ENCODE data around the gene SH2D6. TPM values are rescaled to one million over a fixed set of nuclear protein-coding genes. Genes with fewer than 3 reads are reported as not detected.

The SH2D6 gene
- polyA plus RNA-seq, 1 donor from 2014 or later: not detected

DNA sequence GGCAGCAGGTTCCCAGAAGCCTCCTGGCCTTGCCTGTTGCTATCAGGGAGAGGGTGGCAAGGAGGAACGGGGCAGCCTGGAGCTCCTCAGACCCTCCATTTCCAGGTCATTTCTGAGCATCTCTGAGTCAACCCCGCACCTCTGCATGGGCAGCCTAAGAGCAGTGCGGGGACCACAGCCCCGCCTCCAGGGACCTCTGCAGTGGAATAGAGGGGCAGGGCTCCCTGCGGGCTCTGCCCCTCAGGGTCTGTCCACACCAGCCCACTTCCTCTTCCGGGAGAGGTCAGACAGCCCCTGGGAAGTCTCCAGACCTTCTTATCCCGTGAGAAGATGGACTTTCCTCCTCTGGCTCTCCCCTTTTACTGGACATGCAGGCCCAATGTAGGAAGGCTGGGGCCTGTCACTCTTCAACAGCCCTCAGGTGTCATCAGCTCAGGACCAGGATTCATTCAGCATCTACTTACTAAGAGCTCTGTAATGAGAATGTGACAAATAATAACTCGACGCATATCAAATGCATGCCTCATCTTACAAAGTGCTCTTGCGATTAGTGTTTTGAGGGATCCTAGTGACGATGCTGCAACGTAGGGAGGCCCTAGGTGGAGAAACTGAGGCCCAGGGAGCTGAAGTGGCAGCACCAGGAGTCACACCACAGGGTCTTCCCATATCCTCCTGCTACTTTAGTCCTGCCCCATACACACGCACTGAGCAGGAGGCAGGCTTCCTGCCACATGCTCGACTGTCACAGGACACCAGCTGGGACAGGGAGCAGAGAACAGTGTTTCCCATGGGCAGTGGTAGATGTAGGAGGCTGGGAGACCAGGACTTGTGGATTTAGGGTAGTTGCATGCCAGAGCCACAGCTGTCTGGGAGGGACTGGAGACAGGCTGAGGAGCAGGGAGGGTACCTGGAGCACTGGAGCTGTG, 28.0 kb downstream of the SH2D6 start:
- Histone ChIP-seq H3K9ac (ENCODE audit: low read length) (no peak overlapping the region), H3K27me3 (ENCODE audit: insufficient read depth, low read depth, low read length) (no peaks in the 10 kb centered on the region), H3K4me2 (ENCODE audit: low read length) (no peak overlapping the region), H3K27ac (ENCODE audit: low read length) (no peak overlapping the region), H2AFZ (ENCODE audit: low read depth, low read length) (no peak overlapping the region), H3K4me3 (ENCODE audit: low read length) (no peak overlapping the region), H3K36me3 (ENCODE audit: insufficient read depth, low read length) (no peaks in the 10 kb centered on the region), H3F3A (ENCODE audit: insufficient read depth, low read length, poor library complexity, severe bottlenecking) (no peaks in the 10 kb centered on the region), H3K79me2 (replicated peaks; ENCODE audit: insufficient read depth, low read length) (no peaks in the 10 kb centered on the region), H3K9me2 (ENCODE audit: insufficient read depth, low read length) (no peaks in the 10 kb centered on the region), H4K20me1 (ENCODE audit: insufficient read depth) (no peaks in the 10 kb centered on the region), H3K9me3 (ENCODE audit: low read length) (no peaks in the 10 kb centered on the region)
- TF ChIP-seq, protein P1, sequence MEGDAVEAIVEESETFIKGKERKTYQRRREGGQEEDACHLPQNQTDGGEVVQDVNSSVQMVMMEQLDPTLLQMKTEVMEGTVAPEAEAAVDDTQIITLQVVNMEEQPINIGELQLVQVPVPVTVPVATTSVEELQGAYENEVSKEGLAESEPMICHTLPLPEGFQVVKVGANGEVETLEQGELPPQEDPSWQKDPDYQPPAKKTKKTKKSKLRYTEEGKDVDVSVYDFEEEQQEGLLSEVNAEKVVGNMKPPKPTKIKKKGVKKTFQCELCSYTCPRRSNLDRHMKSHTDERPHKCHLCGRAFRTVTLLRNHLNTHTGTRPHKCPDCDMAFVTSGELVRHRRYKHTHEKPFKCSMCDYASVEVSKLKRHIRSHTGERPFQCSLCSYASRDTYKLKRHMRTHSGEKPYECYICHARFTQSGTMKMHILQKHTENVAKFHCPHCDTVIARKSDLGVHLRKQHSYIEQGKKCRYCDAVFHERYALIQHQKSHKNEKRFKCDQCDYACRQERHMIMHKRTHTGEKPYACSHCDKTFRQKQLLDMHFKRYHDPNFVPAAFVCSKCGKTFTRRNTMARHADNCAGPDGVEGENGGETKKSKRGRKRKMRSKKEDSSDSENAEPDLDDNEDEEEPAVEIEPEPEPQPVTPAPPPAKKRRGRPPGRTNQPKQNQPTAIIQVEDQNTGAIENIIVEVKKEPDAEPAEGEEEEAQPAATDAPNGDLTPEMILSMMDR (IDR thresholded peaks at IDR 0.05; ENCODE audit: poor library complexity, severe bottlenecking): no peak
- TF ChIP-seq EP300 (conservative IDR thresholded peaks at IDR 0.05; ENCODE audit: poor library complexity, severe bottlenecking) (no peak), TAF1 (IDR thresholded peaks at IDR 0.05; ENCODE audit: low read depth) (no peak), POLR2AphosphoS5 (IDR thresholded peaks at IDR 0.05) (no peak), EZH2 (IDR thresholded peaks at IDR 0.05; ENCODE audit: borderline replicate concordance, insufficient read depth, low read length, poor library complexity, severe bottlenecking) (no peak)

DNA sequence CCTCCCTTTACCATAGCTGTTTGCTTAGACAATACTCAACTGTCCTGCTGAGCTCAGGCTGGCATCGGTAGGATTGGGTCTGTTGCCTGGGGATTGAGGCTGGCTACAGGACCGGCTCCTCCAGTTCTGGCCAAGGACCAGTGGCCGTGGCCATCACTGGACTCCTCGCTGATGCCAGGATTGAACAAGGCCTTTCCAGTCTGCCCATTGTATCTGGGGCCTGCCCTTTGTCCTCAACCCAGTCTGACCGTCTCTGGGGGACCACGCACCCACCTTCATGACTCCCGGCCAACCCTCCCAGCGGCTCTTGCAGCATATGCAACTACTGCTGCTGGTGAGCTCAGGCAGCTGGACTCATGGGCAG, 28.7 kb downstream of the SH2D6 start:
- Histone ChIP-seq H4K20me1 (ENCODE audit: insufficient read depth) (no peaks in the 10 kb centered on the region), H3F3A (ENCODE audit: insufficient read depth, low read length, poor library complexity, severe bottlenecking) (no peaks in the 10 kb centered on the region), H3K79me2 (replicated peaks; ENCODE audit: insufficient read depth, low read length) (no peaks in the 10 kb centered on the region), H3K4me3 (ENCODE audit: low read length) (no peak overlapping the region), H3K27me3 (ENCODE audit: insufficient read depth, low read depth, low read length) (no peaks in the 10 kb centered on the region), H3K9me2 (ENCODE audit: insufficient read depth, low read length) (no peaks in the 10 kb centered on the region), H2AFZ (ENCODE audit: low read depth, low read length) (no peak overlapping the region), H3K4me2 (ENCODE audit: low read length) (no peak overlapping the region), H3K27ac (ENCODE audit: low read length) (no peak overlapping the region), H3K36me3 (ENCODE audit: insufficient read depth, low read length) (no peaks in the 10 kb centered on the region), H3K9ac (ENCODE audit: low read length) (no peak overlapping the region), H3K9me3 (ENCODE audit: low read length) (no peaks in the 10 kb centered on the region)
- TF ChIP-seq, protein P2, sequence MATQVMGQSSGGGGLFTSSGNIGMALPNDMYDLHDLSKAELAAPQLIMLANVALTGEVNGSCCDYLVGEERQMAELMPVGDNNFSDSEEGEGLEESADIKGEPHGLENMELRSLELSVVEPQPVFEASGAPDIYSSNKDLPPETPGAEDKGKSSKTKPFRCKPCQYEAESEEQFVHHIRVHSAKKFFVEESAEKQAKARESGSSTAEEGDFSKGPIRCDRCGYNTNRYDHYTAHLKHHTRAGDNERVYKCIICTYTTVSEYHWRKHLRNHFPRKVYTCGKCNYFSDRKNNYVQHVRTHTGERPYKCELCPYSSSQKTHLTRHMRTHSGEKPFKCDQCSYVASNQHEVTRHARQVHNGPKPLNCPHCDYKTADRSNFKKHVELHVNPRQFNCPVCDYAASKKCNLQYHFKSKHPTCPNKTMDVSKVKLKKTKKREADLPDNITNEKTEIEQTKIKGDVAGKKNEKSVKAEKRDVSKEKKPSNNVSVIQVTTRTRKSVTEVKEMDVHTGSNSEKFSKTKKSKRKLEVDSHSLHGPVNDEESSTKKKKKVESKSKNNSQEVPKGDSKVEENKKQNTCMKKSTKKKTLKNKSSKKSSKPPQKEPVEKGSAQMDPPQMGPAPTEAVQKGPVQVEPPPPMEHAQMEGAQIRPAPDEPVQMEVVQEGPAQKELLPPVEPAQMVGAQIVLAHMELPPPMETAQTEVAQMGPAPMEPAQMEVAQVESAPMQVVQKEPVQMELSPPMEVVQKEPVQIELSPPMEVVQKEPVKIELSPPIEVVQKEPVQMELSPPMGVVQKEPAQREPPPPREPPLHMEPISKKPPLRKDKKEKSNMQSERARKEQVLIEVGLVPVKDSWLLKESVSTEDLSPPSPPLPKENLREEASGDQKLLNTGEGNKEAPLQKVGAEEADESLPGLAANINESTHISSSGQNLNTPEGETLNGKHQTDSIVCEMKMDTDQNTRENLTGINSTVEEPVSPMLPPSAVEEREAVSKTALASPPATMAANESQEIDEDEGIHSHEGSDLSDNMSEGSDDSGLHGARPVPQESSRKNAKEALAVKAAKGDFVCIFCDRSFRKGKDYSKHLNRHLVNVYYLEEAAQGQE (IDR thresholded peaks at IDR 0.05; ENCODE audit: borderline replicate concordance): no peak
- TF ChIP-seq SMC3 (conservative IDR thresholded peaks at IDR 0.05; ENCODE audit: poor library complexity) (no peak), EZH2 (IDR thresholded peaks at IDR 0.05; ENCODE audit: borderline replicate concordance, insufficient read depth, low read length, poor library complexity, severe bottlenecking) (no peak), EP300 (conservative IDR thresholded peaks at IDR 0.05; ENCODE audit: poor library complexity, severe bottlenecking) (no peak), MXI1 (conservative IDR thresholded peaks at IDR 0.05; ENCODE audit: poor library complexity, severe bottlenecking) (no peak), TAF1 (IDR thresholded peaks at IDR 0.05; ENCODE audit: low read depth) (no peak), RAD21 (conservative IDR thresholded peaks at IDR 0.05) (no peak), POLR2AphosphoS5 (IDR thresholded peaks at IDR 0.05) (no peak)
- TF ChIP-seq, protein P1 (IDR thresholded peaks at IDR 0.05; ENCODE audit: poor library complexity, severe bottlenecking): no peak
